CD4-positive, alpha-beta memory T cell (primary cell): ENCODE data around the gene AKIP1. TPM values are rescaled to one million over a fixed set of nuclear protein-coding genes. Genes with fewer than 3 reads are reported as not detected.

Experiments used
- CTCF ChIA-PET: fragments of 350-600 bp; sonication (Branson Sonifier 250); formaldehyde crosslinking; loops from one replicate; lab custom pipeline; 2021; ENCODE audit warnings: inconsistent platforms; ENCODE audit not compliant: partially characterized antibody; lab: Charles Lee
- POLR2A ChIA-PET: fragments of 350-600 bp; sonication (Branson Sonifier 250); formaldehyde crosslinking; loops from one replicate; lab custom pipeline; 2021; ENCODE audit not compliant: partially characterized antibody; lab: Charles Lee
- DNase-seq, 5 donors: peaks; one replicate each; pipeline versions ENCODE4 v3.0.0 to v3.0.0-alpha.2; 2020 to 2022; ENCODE audit warnings: mixed read lengths in 1 of 5
- H3K27ac ChIP-seq: one replicate; pipeline ENCODE4 v1.7.0; 2013; ENCODE audit warnings: low read depth, low read length
- H3K27me3 ChIP-seq: 2 replicates; pipeline ENCODE4 v1.7.0; 2013; ENCODE audit warnings: mild to moderate bottlenecking, low read length, moderate library complexity; ENCODE audit not compliant: insufficient read depth
- H3K36me3 ChIP-seq: 2 replicates; pipeline ENCODE4 v1.7.0; 2013; ENCODE audit warnings: mild to moderate bottlenecking, low read length, moderate library complexity; ENCODE audit not compliant: insufficient read depth
- H3K4me1 ChIP-seq: 2 replicates; pipeline ENCODE4 v1.7.0; 2013; ENCODE audit warnings: mild to moderate bottlenecking, low read length, moderate library complexity; ENCODE audit not compliant: insufficient read depth
- H3K4me3 ChIP-seq, 2 donors: one replicate each; pipeline ENCODE4 v1.7.0; 2013; ENCODE audit warnings: low read length in 2 of 2, mild to moderate bottlenecking in 1 of 2
- H3K9me3 ChIP-seq, 2 donors: one replicate each; pipeline ENCODE4 v1.7.0; 2013; ENCODE audit warnings: low read length in 2 of 2, control low read depth in 1 of 2; ENCODE audit not compliant: control insufficient read depth in 1 of 2
- H3K27ac Mint-ChIP-seq, 7 donors: one replicate each; pipeline ENCODE4 v1.8.0; 2020 to 2021; ENCODE audit warnings: mixed read lengths in 7 of 7, mild to moderate bottlenecking in 6 of 7, inconsistent platforms in 3 of 7, moderate library complexity in 3 of 7
- H3K27me3 Mint-ChIP-seq, 2 donors: one replicate each; pipeline ENCODE4 v1.8.0; 2020 to 2021; ENCODE audit warnings: mixed read lengths in 2 of 2
- H3K36me3 Mint-ChIP-seq, 2 donors: one replicate each; pipeline ENCODE4 v1.8.0; 2020 to 2021; ENCODE audit warnings: mixed read lengths in 2 of 2, inconsistent platforms in 1 of 2, mild to moderate bottlenecking in 1 of 2
- H3K4me1 Mint-ChIP-seq, 4 donors: one replicate each; pipeline ENCODE4 v1.8.0; 2020 to 2021; ENCODE audit warnings: mixed read lengths in 4 of 4, mild to moderate bottlenecking in 1 of 4
- H3K4me3 Mint-ChIP-seq, 8 donors: one replicate each; pipeline ENCODE4 v1.8.0; 2020 to 2021; ENCODE audit warnings: mixed read lengths in 8 of 8, mild to moderate bottlenecking in 7 of 8, moderate library complexity in 6 of 8, inconsistent platforms in 3 of 8
- H3K9me3 Mint-ChIP-seq, 8 donors: one replicate each; pipeline ENCODE4 v1.8.0; 2020 to 2021; ENCODE audit warnings: mixed read lengths in 8 of 8, mild to moderate bottlenecking in 5 of 8, inconsistent platforms in 3 of 8, moderate library complexity in 1 of 8
- intact Hi-C: fragments of 100-400 bp; cut with micrococcal nuclease; formaldehyde crosslinking; loops from one replicate; pipeline ENCODE4 v1.15.1; 2023
- polyA plus RNA-seq, 2 donors: library from polyadenylated mRNA; unstranded; fragments of 300-500 nt; fragmentation: Illumina TruSeq; gene quantifications; one replicate each; pipeline ENCODE4 v1.2.3, GENCODE V29; 2021
- total RNA-seq, 2 experiments: library from RNA; stranded (reverse); gene quantifications; one replicate each; pipeline ENCODE4 v1.2.3, GENCODE V29; 2021

AKIP1 gene
- total and polyA plus RNA-seq, 4 experiments from 2014 or later, result 13.3 to 20.2 (median 15.5) TPM

DNA sequence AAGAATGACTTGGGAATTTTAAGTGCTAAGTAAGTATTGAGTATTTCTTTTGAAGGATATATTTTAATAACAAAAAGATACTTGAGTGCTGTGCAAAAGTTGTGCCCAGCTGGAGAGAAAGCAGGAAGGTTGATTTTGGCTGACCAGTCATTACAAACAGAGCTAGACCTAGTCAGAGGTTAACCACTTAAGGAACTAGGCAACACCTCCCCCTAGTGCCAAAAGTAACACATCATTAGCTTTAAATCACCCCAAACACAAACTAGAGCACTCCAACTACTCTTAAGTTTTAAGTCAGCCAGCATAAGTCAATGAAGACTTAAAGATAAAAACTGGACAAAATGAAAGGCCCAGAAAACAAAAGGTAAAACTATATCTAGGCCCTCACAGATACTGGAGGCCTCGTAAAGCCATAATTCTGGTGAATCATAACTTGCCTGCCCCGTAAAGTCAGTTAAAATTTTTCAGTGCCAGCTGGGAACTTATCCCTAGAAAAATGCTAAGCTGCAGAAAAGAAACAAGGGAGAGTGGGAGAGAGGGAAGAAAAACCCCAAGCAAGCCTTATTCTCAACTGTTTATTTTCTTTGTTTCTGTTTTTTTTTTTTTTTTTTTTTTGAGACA lies 48.7 kb downstream of the AKIP1 start:
- no peak overlapping the region for H3K4me3 ChIP-seq
- Mint-ChIP-seq H3K36me3 (peaks cover 6 to 36% of the 10 kb centered on the region in 2 donors), H3K27ac (peak overlapping the region in 3 of 7 donors; percentile 8 to 32 (median 8)), H3K4me1 (peaks cover 25 to 45% (median 34%) of the 10 kb centered on the region in 4 donors), H3K9me3 (no peaks in the 10 kb centered on the region), H3K4me3 (peak overlapping the region in 1 of 8 donors; percentile 61), H3K27me3 (no peaks in the 10 kb centered on the region)
- DNase-seq, result peak; percentile 19 to 40 (median 30)
- ChIA-PET CTCF (interaction anchor here (0.6 to 4.1 kb wide), 19 partner anchors 11 to 729 kb away, joined by 3 to 56 read pairs (median 4); partner anchors contain the start of genes AKIP1, ASCL3, NRIP3 and ZNF143), POLR2A (interaction anchor here (1.4 to 2.3 kb wide), 4 partner anchors 45 to 501 kb away, joined by 5 to 12 read pairs (median 8); partner anchors contain the start of genes AKIP1, RPL27A, TRIM66 and ZNF143)
- peaks cover 25% of the 10 kb centered on the region for H3K4me1 ChIP-seq
- H3K27ac ChIP-seq, result no peak overlapping the region
- peaks cover 5% of the 10 kb centered on the region for H3K36me3 ChIP-seq
- H3K27me3 ChIP-seq, result no peaks in the 10 kb centered on the region
- H3K9me3 ChIP-seq, result no peaks in the 10 kb centered on the region
- intact Hi-C loops, result loop anchor here (1.0 to 5.0 kb wide), 3 partner anchors 45 to 653 kb away; partner anchors contain the start of gene TMEM41B

- POLR2A ChIA-PET, result interaction anchor here (2.3 kb wide), 1 partner anchor 279 kb away, joined by 8 read pairs; the partner anchor contains the start of genes RPL27A and TRIM66
- Mint-ChIP-seq H3K4me3 (no peak overlapping the region), H3K4me1 (peaks cover 26 to 54% (median 36%) of the 10 kb centered on the region in 4 donors), H3K27me3 (no peaks in the 10 kb centered on the region), H3K9me3 (no peaks in the 10 kb centered on the region), H3K36me3 (peaks cover 0 to 22% of the 10 kb centered on the region in 2 donors), H3K27ac (peak overlapping the region in 3 of 7 donors; percentile 32 to 67 (median 65))
- H3K27ac ChIP-seq, result no peak overlapping the region
- no peak overlapping the region for H3K4me3 ChIP-seq
- no peaks in the 10 kb centered on the region for H3K9me3 ChIP-seq
- H3K27me3 ChIP-seq, result no peaks in the 10 kb centered on the region
- CTCF ChIA-PET, result interaction anchor here (0.8 to 4.1 kb wide), 6 partner anchors 10 to 177 kb away, joined by 3 to 56 read pairs (median 18); partner anchors contain the start of gene AKIP1
- no peak for DNase-seq
- no peaks in the 10 kb centered on the region for H3K36me3 ChIP-seq
- intact Hi-C loops, result loop anchor here (5.0 kb wide), 2 partner anchors 351 to 651 kb away; partner anchors contain the start of gene TMEM41B
- H3K4me1 ChIP-seq, result peaks cover 31% of the 10 kb centered on the region
These were observed 50.4 kb downstream of the AKIP1 start for GRCh38 chr11:8961401-8961800.

GRCh38 chr11:8962841-8963240 lies 51.9 kb downstream of the AKIP1 start:
- Mint-ChIP-seq H3K9me3 (no peaks in the 10 kb centered on the region), H3K4me3 (peak overlapping the region; percentile 75 to 98 (median 96)), H3K4me1 (peaks cover 21 to 42% (median 34%) of the 10 kb centered on the region in 4 donors), H3K36me3 (peaks cover 4 to 18% of the 10 kb centered on the region in 2 donors), H3K27me3 (no peaks in the 10 kb centered on the region), H3K27ac (peak overlapping the region; percentile 62 to 99 (median 96))
- H3K36me3 ChIP-seq, result no peaks in the 10 kb centered on the region
- ChIA-PET POLR2A (interaction anchor here (1.2 to 3.0 kb wide), 6 partner anchors 49 to 497 kb away, joined by 4 to 23 read pairs (median 15); partner anchors contain the start of genes AKIP1, DENND5A, RPL27A and TRIM66), CTCF (interaction anchor here (2.2 to 2.6 kb wide), 2 partner anchors 48 to 175 kb away, joined by 9 to 11 read pairs; no protein-coding TSS in a partner anchor)
- H3K27me3 ChIP-seq, result no peaks in the 10 kb centered on the region
- peak overlapping the region; percentile 33 to 91 for H3K4me3 ChIP-seq
- H3K4me1 ChIP-seq, result peaks cover 26% of the 10 kb centered on the region
- intact Hi-C loops, result loop anchor here (5.0 kb wide), 2 partner anchors 349 to 649 kb away; partner anchors contain the start of gene TMEM41B
- no peak for DNase-seq
- peak overlapping the region; percentile 15 for H3K27ac ChIP-seq
- no peaks in the 10 kb centered on the region for H3K9me3 ChIP-seq

DNA sequence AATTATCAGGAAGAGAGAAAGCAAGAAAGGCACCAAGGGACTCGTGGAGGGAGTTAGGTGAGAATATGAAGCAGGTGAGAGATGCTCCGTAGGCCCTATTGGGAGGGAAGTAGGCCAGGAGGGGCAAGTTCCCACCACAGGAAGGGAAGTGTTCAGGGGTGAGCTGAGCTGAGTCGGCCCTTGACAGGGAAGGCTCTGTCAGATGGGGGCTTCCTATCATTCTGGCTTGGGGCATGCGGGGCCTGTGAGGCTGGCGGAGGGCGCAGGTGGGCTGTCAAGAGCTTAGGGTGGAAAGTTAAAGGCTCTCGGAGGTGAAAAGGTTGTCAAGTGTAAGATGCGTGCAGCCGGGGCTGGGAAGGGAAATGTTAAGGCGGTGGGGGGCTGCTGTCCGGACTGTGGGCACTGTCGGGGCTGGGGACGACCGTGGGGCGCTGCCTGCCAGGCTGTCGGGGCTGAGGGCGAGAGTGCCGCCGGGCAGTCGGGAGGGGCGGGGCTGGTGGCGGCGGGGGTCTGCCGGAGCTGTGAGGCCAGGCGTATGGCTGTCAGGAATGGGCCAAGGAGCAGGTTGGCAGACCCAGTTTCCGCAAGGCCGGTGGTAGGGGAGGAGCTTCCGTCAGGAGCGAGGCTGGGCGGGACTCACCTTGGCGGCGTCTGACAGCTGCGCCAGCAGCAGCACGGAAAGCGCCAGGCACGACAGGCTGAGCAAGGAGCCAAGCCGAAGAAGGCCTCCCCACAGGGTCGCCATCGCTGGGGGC lies 52.8 kb downstream of the AKIP1 start:
- Mint-ChIP-seq H3K4me3 (peak overlapping the region; percentile 93 to 98 (median 97)), H3K9me3 (no peaks in the 10 kb centered on the region), H3K36me3 (peaks cover 4 to 18% of the 10 kb centered on the region in 2 donors), H3K27ac (peak overlapping the region; percentile 91 to 99 (median 98)), H3K27me3 (no peaks in the 10 kb centered on the region), H3K4me1 (peaks cover 21 to 42% (median 34%) of the 10 kb centered on the region in 4 donors)
- Histone ChIP-seq H3K4me1 (peaks cover 26% of the 10 kb centered on the region), H3K4me3 (peak overlapping the region; percentile 89 to 91), H3K27me3 (no peaks in the 10 kb centered on the region), H3K36me3 (no peaks in the 10 kb centered on the region), H3K9me3 (no peaks in the 10 kb centered on the region), H3K27ac (peak overlapping the region; percentile 90)
- ChIA-PET CTCF (interaction anchor here (0.6 to 2.6 kb wide), 5 partner anchors 49 to 174 kb away, joined by 3 to 11 read pairs (median 4); no protein-coding TSS in a partner anchor), POLR2A (interaction anchor here (0.7 to 3.0 kb wide), 17 partner anchors 8 to 1339 kb away, joined by 3 to 23 read pairs (median 5); partner anchors contain the start of genes AKIP1, DENND5A, NRIP3 and RPL27A)
- peak; percentile 76 to 82 (median 81) for DNase-seq
- intact Hi-C loops, result loop anchor here (1.0 to 5.0 kb wide), 6 partner anchors 41 to 649 kb away; partner anchors contain the start of genes IPO7, NRIP3, RPL27A and TMEM41B

- Mint-ChIP-seq H3K36me3 (peaks cover 4 to 17% of the 10 kb centered on the region in 2 donors), H3K27me3 (no peaks in the 10 kb centered on the region), H3K27ac (peak within 1 kb of the TSS; percentile 91 to 99 (median 98)), H3K4me1 (peaks cover 20 to 41% (median 30%) of the 10 kb centered on the region in 4 donors), H3K4me3 (peak within 1 kb of the TSS; percentile 93 to 98 (median 97)), H3K9me3 (no peaks in the 10 kb centered on the region)
- CTCF ChIA-PET, result interaction anchor here (1.0 to 2.6 kb wide), 4 partner anchors 50 to 173 kb away, joined by 3 to 11 read pairs (median 6); no protein-coding TSS in a partner anchor
- DNase-seq, result peak; percentile 72 to 83 (median 76)
- Histone ChIP-seq H3K36me3 (no peaks in the 10 kb centered on the region), H3K4me1 (peaks cover 26% of the 10 kb centered on the region), H3K27me3 (no peaks in the 10 kb centered on the region), H3K4me3 (peak within 1 kb of the TSS; percentile 89 to 91), H3K27ac (peak within 1 kb of the TSS; percentile 90), H3K9me3 (no peaks in the 10 kb centered on the region)
- POLR2A ChIA-PET, result interaction anchor here (0.8 to 3.0 kb wide), 15 partner anchors 9 to 1338 kb away, joined by 3 to 23 read pairs (median 6); partner anchors contain the start of genes AKIP1, DENND5A, NRIP3 and RPL27A
- intact Hi-C loops, result loop anchor here (1.0 to 5.0 kb wide), 6 partner anchors 40 to 648 kb away; partner anchors contain the start of genes IPO7, NRIP3, RPL27A and TMEM41B
These were observed 53.6 kb downstream of the AKIP1 start, which contains the start of gene TMEM9B for GRCh38 chr11:8964324-8965320. Gene TMEM9B, minus strand, starts transcription at chr11:8964442. Its CDS starts 129 bp downstream, at chr11:8964313.
